A673 (cell line): ENCODE data around the gene ASB1. TPM values are rescaled to one million over a fixed set of nuclear protein-coding genes. Genes with fewer than 3 reads are reported as not detected.

Source experiments
- BruUV-seq: library from RNA; stranded (reverse); fragments of 400-500 nt; replicated peaks from 2 replicates; lab custom pipeline; 2021; lab: Mats Ljungman, UMichigan
- CTCF ChIA-PET: fragments of 300-600 bp; sonication (Branson Sonifier 250); formaldehyde crosslinking; loops from one replicate; lab custom pipeline; 2022; ENCODE audit warnings: antibody characterized with exemption; lab: Charles Lee
- POLR2A ChIA-PET: fragments of 300-600 bp; sonication (Branson Sonifier 250); formaldehyde crosslinking; loops from one replicate; lab custom pipeline; 2022; ENCODE audit warnings: antibody characterized with exemption; ENCODE audit not compliant: low non-redundant PET; lab: Charles Lee
- DNase-seq: peaks from one replicate; pipeline ENCODE4 v3.0.0-alpha.2; 2015; ENCODE audit warnings: low spot score
- H3K27ac ChIP-seq: fragments of 200-600 bp; sonication (generic); 2 replicates; pipeline ENCODE4 v1.5.1; 2016; ENCODE audit warnings: mixed run types, low read depth, mild to moderate bottlenecking, mixed read lengths, antibody characterized with exemption, low read length; ENCODE audit not compliant: poor library complexity, severe bottlenecking
- H3K27me3 ChIP-seq: fragments of 200-600 bp; sonication (generic); replicated peaks from 2 replicates; pipeline ENCODE4 v1.6.1; 2017; ENCODE audit warnings: mixed run types, low read depth, mild to moderate bottlenecking, mixed read lengths, antibody characterized with exemption, low read length; ENCODE audit not compliant: insufficient read depth, poor library complexity
- H3K36me3 ChIP-seq: fragments of 200-600 bp; sonication (generic); 2 replicates; pipeline ENCODE4 v1.6.1; 2016; ENCODE audit warnings: mixed run types, mild to moderate bottlenecking, mixed read lengths, antibody characterized with exemption, low read length; ENCODE audit not compliant: insufficient read depth, poor library complexity, severe bottlenecking
- H3K4me1 ChIP-seq: fragments of 200-600 bp; sonication (generic); 2 replicates; pipeline ENCODE4 v1.6.1; 2017; ENCODE audit warnings: mixed run types, mild to moderate bottlenecking, mixed read lengths, antibody characterized with exemption, low read length; ENCODE audit not compliant: insufficient read depth, poor library complexity, severe bottlenecking
- H3K4me3 ChIP-seq: fragments of 200-600 bp; sonication (generic); 2 replicates; pipeline ENCODE4 v1.5.1; 2016; ENCODE audit warnings: low read depth, mixed run types, mild to moderate bottlenecking, mixed read lengths, low read length; ENCODE audit not compliant: poor library complexity, severe bottlenecking
- H3K9me3 ChIP-seq: fragments of 200-600 bp; sonication (generic); 2 replicates; pipeline ENCODE4 v1.6.1; 2016; ENCODE audit warnings: mixed run types, low read depth, mild to moderate bottlenecking, mixed read lengths, antibody characterized with exemption, low read length; ENCODE audit not compliant: poor library complexity, severe bottlenecking
- CTCF ChIP-seq: fragments of 300-800, 200-600 bp; sonication (generic); conservative IDR thresholded peaks from 2 replicates; pipeline ENCODE4 v1.5.1; 2017; ENCODE audit warnings: low read depth, mild to moderate bottlenecking, antibody characterized with exemption, low read length, moderate library complexity, mixed read lengths
- EZH2 ChIP-seq: fragments of 200-600 bp; sonication (generic); IDR thresholded peaks from 2 replicates; pipeline ENCODE4 v1.6.1; 2017; ENCODE audit warnings: borderline replicate concordance, low read depth, mild to moderate bottlenecking, mixed read lengths, antibody characterized with exemption, low read length; ENCODE audit not compliant: poor library complexity, severe bottlenecking
- intact Hi-C: fragments of 100-400 bp; cut with micrococcal nuclease; formaldehyde crosslinking; loops from one replicate; pipeline ENCODE4 v1.10.0; 2022; ENCODE audit not compliant: unreplicated experiment
- total RNA-seq: library from RNA; stranded (reverse); gene quantifications from 2 replicates; pipeline ENCODE4 v1.2.3, GENCODE V29; 2021

ASB1 gene
- total RNA-seq, 1 experiment from 2014 or later: 36.9 TPM

DNA sequence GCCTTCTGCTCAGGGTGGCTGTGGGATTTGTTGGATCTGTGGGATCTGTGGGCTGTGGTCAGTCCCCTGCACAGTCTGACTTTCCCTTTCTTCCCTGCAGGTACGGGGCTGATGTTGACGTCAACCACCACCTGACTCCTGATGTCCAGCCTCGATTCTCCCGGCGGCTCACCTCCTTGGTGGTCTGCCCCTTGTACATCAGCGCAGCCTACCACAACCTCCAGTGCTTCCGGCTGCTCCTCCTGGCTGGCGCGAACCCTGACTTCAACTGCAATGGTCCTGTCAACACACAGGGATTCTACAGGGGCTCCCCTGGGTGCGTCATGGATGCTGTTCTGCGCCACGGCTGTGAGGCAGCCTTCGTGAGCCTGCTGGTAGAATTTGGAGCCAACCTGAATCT is 17.5 kb downstream of the ASB1 start:
- no peaks in the 10 kb centered on the region for H3K4me1 ChIP-seq
- no peaks in the 10 kb centered on the region for H3K9me3 ChIP-seq
- no peaks in the 10 kb centered on the region for H3K27me3 ChIP-seq
- CTCF ChIA-PET: no interaction called here
- H3K27ac ChIP-seq: no peak overlapping the region
- POLR2A ChIA-PET: no interaction called here
- TF ChIP-seq EZH2 (no peak), CTCF (no peak)
- no peak overlapping the region for H3K4me3 ChIP-seq
- H3K36me3 ChIP-seq: peaks cover 44% of the 10 kb centered on the region
- DNase-seq: no peak
- no TSS peak for BruUV-seq
- intact Hi-C loops: no loop called here

GRCh38 chr2:238445409-238446190 is 18.9 kb downstream of the ASB1 start:
- BruUV-seq: no TSS peak
- no peak overlapping the region for H3K4me3 ChIP-seq
- ChIA-PET CTCF (no interaction called here), POLR2A (no interaction called here)
- H3K27ac ChIP-seq: no peak overlapping the region
- H3K27me3 ChIP-seq: no peaks in the 10 kb centered on the region
- intact Hi-C loops: no loop called here
- H3K36me3 ChIP-seq: peaks cover 49% of the 10 kb centered on the region
- no peak for TF ChIP-seq CTCF
- no peak for TF ChIP-seq EZH2
- no peak for DNase-seq
- no peaks in the 10 kb centered on the region for H3K4me1 ChIP-seq
- no peaks in the 10 kb centered on the region for H3K9me3 ChIP-seq

DNA sequence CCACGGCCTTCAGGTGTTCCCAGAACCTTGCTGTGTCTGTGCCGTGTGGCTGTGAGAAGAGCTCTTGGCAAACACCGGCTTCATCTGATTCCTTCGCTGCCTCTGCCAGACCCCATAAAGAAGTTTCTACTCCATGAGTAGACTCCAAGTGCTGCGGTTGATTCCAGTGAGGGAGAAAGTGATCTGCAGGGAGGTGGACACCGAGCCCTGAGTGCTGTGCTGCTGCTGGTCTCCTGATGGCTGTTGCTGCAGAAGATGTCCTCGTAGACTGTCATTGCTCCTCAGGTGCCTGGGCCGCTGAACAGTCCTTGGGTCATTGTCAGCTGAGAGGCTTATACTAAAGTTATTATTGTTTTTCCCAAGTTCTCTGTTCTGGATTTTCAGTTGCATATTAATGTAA is 19.6 kb downstream of the ASB1 start:
- Histone ChIP-seq H3K4me1 (no peaks in the 10 kb centered on the region), H3K4me3 (no peak overlapping the region), H3K27me3 (no peaks in the 10 kb centered on the region), H3K9me3 (no peaks in the 10 kb centered on the region), H3K36me3 (peaks cover 49% of the 10 kb centered on the region), H3K27ac (no peak overlapping the region)
- ChIA-PET POLR2A (no interaction called here), CTCF (no interaction called here)
- no peak for DNase-seq
- intact Hi-C loops: no loop called here
- no peak for TF ChIP-seq EZH2
- TF ChIP-seq CTCF: no peak
- BruUV-seq: no TSS peak
